Neural cell (in vitro differentiated cells): Measurements from ENCODE around the gene PTGR3.

Experiments
- EP300 ChIP-seq: fragments of 450-650 bp; conservative IDR thresholded peaks from 2 replicates; pipeline ENCODE4 v1.6.1; 2014; ENCODE audit warnings: antibody characterized with exemption, mild to moderate bottlenecking, moderate library complexity; ENCODE audit not compliant: poor library complexity, severe bottlenecking
- EZH2 ChIP-seq: fragments of 200-600, 300-800 bp; shearing (Covaris generic), sonication (generic); IDR thresholded peaks from 2 replicates; pipeline ENCODE4 v1.6.1; 2014; ENCODE audit warnings: antibody characterized with exemption, low read length, borderline replicate concordance, mild to moderate bottlenecking; ENCODE audit not compliant: insufficient read depth, poor library complexity, severe bottlenecking
- MXI1 ChIP-seq: fragments of 450-650 bp; conservative IDR thresholded peaks from 2 replicates; pipeline ENCODE4 v1.6.1; 2014; ENCODE audit warnings: antibody characterized with exemption, mild to moderate bottlenecking; ENCODE audit not compliant: poor library complexity, severe bottlenecking
- POLR2AphosphoS5 ChIP-seq: IDR thresholded peaks from 2 replicates; pipeline ENCODE4 v1.6.1; 2012
- RAD21 ChIP-seq: fragments of 450-650 bp; conservative IDR thresholded peaks from 2 replicates; pipeline ENCODE4 v1.6.1; 2014; ENCODE audit warnings: antibody characterized with exemption, mild to moderate bottlenecking, moderate library complexity
- SMC3 ChIP-seq: fragments of 450-650 bp; conservative IDR thresholded peaks from 2 replicates; pipeline ENCODE4 v1.6.1; 2014; ENCODE audit warnings: antibody characterized with exemption, mild to moderate bottlenecking, moderate library complexity; ENCODE audit not compliant: poor library complexity
- TAF1 ChIP-seq: IDR thresholded peaks from 2 replicates; pipeline ENCODE4 v1.6.1; 2012; ENCODE audit warnings: low read depth
- TF ChIP-seq, protein P1 (sequence below): fragments of 450-650 bp; IDR thresholded peaks from 2 replicates; pipeline ENCODE4 v1.5.1; 2014; ENCODE audit warnings: antibody characterized with exemption, mild to moderate bottlenecking, moderate library complexity; ENCODE audit not compliant: poor library complexity, severe bottlenecking
- TF ChIP-seq, protein P2 (sequence below): IDR thresholded peaks from 2 replicates; pipeline ENCODE4 v1.6.1; 2012; ENCODE audit warnings: borderline replicate concordance

DNA sequence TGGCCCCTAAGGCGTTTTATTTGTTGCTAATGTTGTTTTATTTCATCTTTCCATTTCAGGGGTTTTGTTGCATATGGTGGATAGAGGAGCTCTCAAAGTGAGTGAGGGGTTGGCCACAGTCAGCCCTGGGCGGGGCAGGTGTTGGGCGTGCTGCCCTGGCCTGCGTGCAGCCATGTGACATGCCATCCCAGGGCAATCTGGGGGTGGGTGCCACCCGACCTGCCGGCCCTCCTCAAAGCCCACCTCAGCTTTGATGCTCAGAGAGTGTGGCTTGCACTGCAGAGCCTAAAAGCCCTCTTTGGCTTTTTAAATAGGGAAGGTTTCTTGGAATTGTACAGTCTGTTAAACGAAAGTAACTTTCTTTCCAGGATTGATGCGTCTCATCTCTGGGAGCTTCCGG is 20.0 kb upstream of the PTGR3 start:
- no peak for TF ChIP-seq EZH2
- no peak for TF ChIP-seq EP300
- TF ChIP-seq, protein P1, sequence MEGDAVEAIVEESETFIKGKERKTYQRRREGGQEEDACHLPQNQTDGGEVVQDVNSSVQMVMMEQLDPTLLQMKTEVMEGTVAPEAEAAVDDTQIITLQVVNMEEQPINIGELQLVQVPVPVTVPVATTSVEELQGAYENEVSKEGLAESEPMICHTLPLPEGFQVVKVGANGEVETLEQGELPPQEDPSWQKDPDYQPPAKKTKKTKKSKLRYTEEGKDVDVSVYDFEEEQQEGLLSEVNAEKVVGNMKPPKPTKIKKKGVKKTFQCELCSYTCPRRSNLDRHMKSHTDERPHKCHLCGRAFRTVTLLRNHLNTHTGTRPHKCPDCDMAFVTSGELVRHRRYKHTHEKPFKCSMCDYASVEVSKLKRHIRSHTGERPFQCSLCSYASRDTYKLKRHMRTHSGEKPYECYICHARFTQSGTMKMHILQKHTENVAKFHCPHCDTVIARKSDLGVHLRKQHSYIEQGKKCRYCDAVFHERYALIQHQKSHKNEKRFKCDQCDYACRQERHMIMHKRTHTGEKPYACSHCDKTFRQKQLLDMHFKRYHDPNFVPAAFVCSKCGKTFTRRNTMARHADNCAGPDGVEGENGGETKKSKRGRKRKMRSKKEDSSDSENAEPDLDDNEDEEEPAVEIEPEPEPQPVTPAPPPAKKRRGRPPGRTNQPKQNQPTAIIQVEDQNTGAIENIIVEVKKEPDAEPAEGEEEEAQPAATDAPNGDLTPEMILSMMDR: no peak
- TF ChIP-seq TAF1: no peak
- no peak for TF ChIP-seq POLR2AphosphoS5
- TF ChIP-seq, protein P2, sequence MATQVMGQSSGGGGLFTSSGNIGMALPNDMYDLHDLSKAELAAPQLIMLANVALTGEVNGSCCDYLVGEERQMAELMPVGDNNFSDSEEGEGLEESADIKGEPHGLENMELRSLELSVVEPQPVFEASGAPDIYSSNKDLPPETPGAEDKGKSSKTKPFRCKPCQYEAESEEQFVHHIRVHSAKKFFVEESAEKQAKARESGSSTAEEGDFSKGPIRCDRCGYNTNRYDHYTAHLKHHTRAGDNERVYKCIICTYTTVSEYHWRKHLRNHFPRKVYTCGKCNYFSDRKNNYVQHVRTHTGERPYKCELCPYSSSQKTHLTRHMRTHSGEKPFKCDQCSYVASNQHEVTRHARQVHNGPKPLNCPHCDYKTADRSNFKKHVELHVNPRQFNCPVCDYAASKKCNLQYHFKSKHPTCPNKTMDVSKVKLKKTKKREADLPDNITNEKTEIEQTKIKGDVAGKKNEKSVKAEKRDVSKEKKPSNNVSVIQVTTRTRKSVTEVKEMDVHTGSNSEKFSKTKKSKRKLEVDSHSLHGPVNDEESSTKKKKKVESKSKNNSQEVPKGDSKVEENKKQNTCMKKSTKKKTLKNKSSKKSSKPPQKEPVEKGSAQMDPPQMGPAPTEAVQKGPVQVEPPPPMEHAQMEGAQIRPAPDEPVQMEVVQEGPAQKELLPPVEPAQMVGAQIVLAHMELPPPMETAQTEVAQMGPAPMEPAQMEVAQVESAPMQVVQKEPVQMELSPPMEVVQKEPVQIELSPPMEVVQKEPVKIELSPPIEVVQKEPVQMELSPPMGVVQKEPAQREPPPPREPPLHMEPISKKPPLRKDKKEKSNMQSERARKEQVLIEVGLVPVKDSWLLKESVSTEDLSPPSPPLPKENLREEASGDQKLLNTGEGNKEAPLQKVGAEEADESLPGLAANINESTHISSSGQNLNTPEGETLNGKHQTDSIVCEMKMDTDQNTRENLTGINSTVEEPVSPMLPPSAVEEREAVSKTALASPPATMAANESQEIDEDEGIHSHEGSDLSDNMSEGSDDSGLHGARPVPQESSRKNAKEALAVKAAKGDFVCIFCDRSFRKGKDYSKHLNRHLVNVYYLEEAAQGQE: no peak
- TF ChIP-seq RAD21: no peak
- no peak for TF ChIP-seq MXI1
- TF ChIP-seq SMC3: no peak
